ENCODE results near the gene SRRM1. TPM values are rescaled to one million over a fixed set of nuclear protein-coding genes. Genes with fewer than 3 reads are reported as not detected.
A peak's percentile ranks its signal among the peaks of the same experiment; 100 is the strongest.

Gene SRRM1
- total RNA-seq, 1 experiment from 2014 or later: 228 TPM

- CTCF ChIA-PET: interaction anchor here (0.6 kb wide), 1 partner anchor 204 kb away, joined by 6 read pairs; no protein-coding TSS in a partner anchor
- DNase-seq (ENCODE audit: low spot score): no peak
- TF ChIP-seq ESRRA (CRISPR knock-in tag; IDR thresholded peaks at IDR 0.05; ENCODE audit: borderline replicate concordance): peak; percentile 13; the same call in 1 of the 2 replicates
- TF ChIP-seq USF1 (CRISPR knock-in tag; IDR thresholded peaks at IDR 0.05): peak; percentile 39; the same call in 1 of the 2 replicates
- TF ChIP-seq CBFB (CRISPR knock-in tag; IDR thresholded peaks at IDR 0.05; ENCODE audit: low read depth): no peak
- TF ChIP-seq PRRX2 (CRISPR knock-in tag; IDR thresholded peaks at IDR 0.05): no peak
- TF ChIP-seq RELA (CRISPR knock-in tag; IDR thresholded peaks at IDR 0.05; ENCODE audit: borderline replicate concordance): peak; percentile 59
- TF ChIP-seq HMGXB4 (CRISPR knock-in tag; IDR thresholded peaks at IDR 0.05): peak; percentile 51; the same call in 1 of the 2 replicates
- TF ChIP-seq KAT7 (CRISPR knock-in tag; IDR thresholded peaks at IDR 0.05; ENCODE audit: borderline replicate concordance): peak; percentile 16; the same call in 1 of the 2 replicates
- TF ChIP-seq OVOL2 (CRISPR knock-in tag; IDR thresholded peaks at IDR 0.05; ENCODE audit: borderline replicate concordance): no peak
- no peak for TF ChIP-seq NFATC4 (CRISPR knock-in tag; IDR thresholded peaks at IDR 0.05)
- TF ChIP-seq NFYB (CRISPR knock-in tag; conservative IDR thresholded peaks at IDR 0.05; ENCODE audit: low read depth): no peak
- TF ChIP-seq ARID4B (CRISPR knock-in tag; IDR thresholded peaks at IDR 0.05; ENCODE audit: borderline replicate concordance): 0 out of 2 replicates have a peak, but pooled peaks have one; percentile 55
- 0 out of 2 replicates have a peak, but pooled peaks have one; percentile 7 for TF ChIP-seq ETV6 (CRISPR knock-in tag; IDR thresholded peaks at IDR 0.05)
- Mint-ChIP-seq H3K27ac (peak overlapping the region; percentile 96), H3K9me3 (no peaks in the 10 kb centered on the region), H3K4me1 (peaks cover 21% of the 10 kb centered on the region), H3K4me3 (peak overlapping the region; percentile 91), H3K27me3 (ENCODE audit: low read depth) (no peaks in the 10 kb centered on the region), H3K36me3 (peaks cover 38% of the 10 kb centered on the region)
- ATAC-seq: peak; percentile 10
- POLR2A ChIA-PET: interaction anchor here (0.5 to 0.6 kb wide), 2 partner anchors 20 to 57 kb away, joined by 3 read pairs; no protein-coding TSS in a partner anchor
Measured at GRCh38 chr1:24643363-24644099, 429 bp downstream of the SRRM1 start.

- ATAC-seq: no peak
- POLR2A ChIA-PET: no interaction called here
- Mint-ChIP-seq H3K27ac (peak overlapping the region; percentile 96), H3K4me1 (peaks cover 21% of the 10 kb centered on the region), H3K36me3 (peaks cover 43% of the 10 kb centered on the region), H3K27me3 (ENCODE audit: low read depth) (no peaks in the 10 kb centered on the region), H3K4me3 (peak overlapping the region; percentile 91), H3K9me3 (no peaks in the 10 kb centered on the region)
- no peak for DNase-seq (ENCODE audit: low spot score)
- TF ChIP-seq ERG (CRISPR knock-in tag; IDR thresholded peaks at IDR 0.05) (no peak), ZNF232 (CRISPR knock-in tag; IDR thresholded peaks at IDR 0.05) (no peak), KAT7 (CRISPR knock-in tag; IDR thresholded peaks at IDR 0.05; ENCODE audit: borderline replicate concordance) (no peak), PREB (CRISPR knock-in tag; IDR thresholded peaks at IDR 0.05; ENCODE audit: borderline replicate concordance) (no peak), USF1 (CRISPR knock-in tag; IDR thresholded peaks at IDR 0.05) (no peak), HMGXB4 (CRISPR knock-in tag; IDR thresholded peaks at IDR 0.05) (no peak), IRF1 (CRISPR knock-in tag; IDR thresholded peaks at IDR 0.05) (no peak), FOXP4 (CRISPR knock-in tag; IDR thresholded peaks at IDR 0.05) (no peak)
- CTCF ChIA-PET: no interaction called here
Measured at GRCh38 chr1:24644100-24644384, 940 bp downstream of the SRRM1 start.

All from WTC11 (cell line).